RWPE2 (cell line): ENCODE data around the gene KCNJ12.

ENCODE experiments used
- ATAC-seq: fragments of 200-7000 bp; cut with Tn5 transposase; 3 replicates; pipeline ENCODE4 v1.9.1; 2021; ENCODE audit warnings: low read depth
- DNase-seq: peaks from one replicate; pipeline ENCODE4 v3.0.0-alpha.2; 2020; ENCODE audit warnings: low spot score
- H3K27ac ChIP-seq: fragments of 450-650 bp; 2 replicates; pipeline ENCODE4 v1.5.1; 2017; ENCODE audit warnings: mild to moderate bottlenecking; ENCODE audit not compliant: poor library complexity, severe bottlenecking
- H3K27me3 ChIP-seq: fragments of 250-450 bp; sonication (Bioruptor Pico); 2 replicates; pipeline ENCODE4 v1.5.1; 2021; ENCODE audit warnings: mild to moderate bottlenecking, moderate library complexity; ENCODE audit not compliant: insufficient read depth, poor library complexity, severe bottlenecking
- H3K36me3 ChIP-seq: fragments of 250-450 bp; sonication (Bioruptor Pico); 2 replicates; pipeline ENCODE4 v1.5.1; 2020; ENCODE audit warnings: low read depth, mild to moderate bottlenecking, moderate library complexity
- H3K4me1 ChIP-seq: fragments of 250-450 bp; sonication (Bioruptor Pico); 2 replicates; pipeline ENCODE4 v1.5.1; 2021; ENCODE audit warnings: mild to moderate bottlenecking, moderate library complexity; ENCODE audit not compliant: insufficient read depth, poor library complexity, severe bottlenecking
- H3K4me3 ChIP-seq: fragments of 250-450 bp; sonication (Bioruptor Pico); 2 replicates; pipeline ENCODE4 v1.5.1; 2021; ENCODE audit warnings: mild to moderate bottlenecking, moderate library complexity; ENCODE audit not compliant: severe bottlenecking
- H3K9me3 ChIP-seq: fragments of 250-450 bp; sonication (Bioruptor Pico); 2 replicates; pipeline ENCODE4 v1.5.1; 2021; ENCODE audit warnings: mild to moderate bottlenecking, moderate library complexity; ENCODE audit not compliant: severe bottlenecking
- CTCF ChIP-seq: fragments of 450-650 bp; IDR thresholded peaks from one replicate; pipeline ENCODE4 v1.5.1; 2017; ENCODE audit warnings: mild to moderate bottlenecking, moderate library complexity; ENCODE audit not compliant: poor library complexity, severe bottlenecking

The KCNJ12 gene

GRCh38 chr17:21372256-21372954 lies 3.8 kb upstream of the KCNJ12 start:
- ATAC-seq (no peak), DNase-seq (no peak)
- H3K4me3 ChIP-seq, result no peak overlapping the region
- H3K4me1 ChIP-seq, result peaks cover 3% of the 10 kb centered on the region
- H3K27me3 ChIP-seq, result peaks cover 9% of the 10 kb centered on the region
- H3K36me3 ChIP-seq, result no peaks in the 10 kb centered on the region
- no peak for TF ChIP-seq CTCF
- H3K27ac ChIP-seq, result no peak overlapping the region
- H3K9me3 ChIP-seq, result no peaks in the 10 kb centered on the region

- H3K4me3 ChIP-seq, result no peak overlapping the region
- peaks cover 11% of the 10 kb centered on the region for H3K27me3 ChIP-seq
- H3K4me1 ChIP-seq, result peaks cover 3% of the 10 kb centered on the region
- no peak for DNase-seq
- no peak for ATAC-seq
- H3K27ac ChIP-seq, result no peak overlapping the region
- no peaks in the 10 kb centered on the region for H3K9me3 ChIP-seq
- no peak for TF ChIP-seq CTCF
- H3K36me3 ChIP-seq, result no peaks in the 10 kb centered on the region
These were observed 3.1 kb upstream of the KCNJ12 start for GRCh38 chr17:21373036-21373435.

GRCh38 chr17:21373696-21374440 lies 2.3 kb upstream of the KCNJ12 start:
- Histone ChIP-seq H3K27ac (no peak overlapping the region), H3K4me1 (peaks cover 3% of the 10 kb centered on the region), H3K27me3 (peaks cover 11% of the 10 kb centered on the region), H3K4me3 (no peak overlapping the region), H3K36me3 (no peaks in the 10 kb centered on the region), H3K9me3 (no peaks in the 10 kb centered on the region)
- ATAC-seq (no peak), DNase-seq (no peak)
- no peak for TF ChIP-seq CTCF

- ATAC-seq, result no peak
- no peak overlapping the region for H3K4me3 ChIP-seq
- H3K9me3 ChIP-seq, result no peaks in the 10 kb centered on the region
- no peak for DNase-seq
- H3K27me3 ChIP-seq, result peaks cover 11% of the 10 kb centered on the region
- no peak for TF ChIP-seq CTCF
- no peak overlapping the region for H3K27ac ChIP-seq
- H3K4me1 ChIP-seq, result no peaks in the 10 kb centered on the region
- H3K36me3 ChIP-seq, result no peaks in the 10 kb centered on the region
These were observed 1.6 kb upstream of the KCNJ12 start for GRCh38 chr17:21374441-21375161.
